CD4-positive, alpha-beta T cell treated with Interleukin-4 for 1 hour (primary cell): ENCODE measurements around the gene SLC16A7.

ENCODE experiments used
- DNase-seq, 2 donors: peaks; one replicate each; pipeline ENCODE4 v3.0.0-alpha.2; 2020 to 2022

Gene SLC16A7

DNA sequence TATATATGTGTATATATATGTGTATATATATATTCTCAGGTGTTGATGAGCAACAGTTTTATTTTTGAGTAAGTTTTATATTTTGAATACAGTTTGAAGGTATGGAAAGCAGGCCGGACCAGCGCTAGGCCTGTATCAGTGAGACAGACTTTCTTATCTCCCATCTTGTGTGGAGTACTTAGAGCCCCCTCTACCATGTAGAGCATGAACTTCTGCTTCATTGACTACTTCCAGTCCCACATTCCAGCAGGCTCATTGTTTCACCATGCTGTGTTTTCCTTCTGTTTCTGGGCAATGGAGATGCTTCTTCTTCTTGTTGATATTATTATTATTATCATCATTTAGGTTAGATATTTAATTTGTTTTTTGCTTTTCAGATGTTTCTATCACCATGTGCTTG lies 76.4 kb downstream of the SLC16A7 start:
- no peak for DNase-seq

DNA sequence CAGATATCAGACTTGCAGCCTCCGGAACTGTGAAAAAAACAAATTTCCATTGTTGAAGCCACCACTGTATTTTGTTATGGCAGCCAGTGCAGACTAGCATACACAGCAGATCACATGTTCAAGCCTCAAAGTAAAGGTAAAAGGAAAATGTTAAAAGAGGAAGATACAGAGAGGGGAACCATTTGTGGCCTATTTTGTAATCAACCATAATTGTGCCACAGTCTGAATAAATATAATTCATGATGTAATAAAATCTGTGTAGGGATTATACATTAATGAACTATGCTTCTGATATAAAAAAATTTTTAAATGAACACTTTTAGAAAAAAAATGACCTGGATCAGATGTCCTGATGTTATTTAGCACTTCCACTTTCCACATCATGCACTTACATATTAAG lies 79.6 kb downstream of the SLC16A7 start:
- no peak for DNase-seq

DNA sequence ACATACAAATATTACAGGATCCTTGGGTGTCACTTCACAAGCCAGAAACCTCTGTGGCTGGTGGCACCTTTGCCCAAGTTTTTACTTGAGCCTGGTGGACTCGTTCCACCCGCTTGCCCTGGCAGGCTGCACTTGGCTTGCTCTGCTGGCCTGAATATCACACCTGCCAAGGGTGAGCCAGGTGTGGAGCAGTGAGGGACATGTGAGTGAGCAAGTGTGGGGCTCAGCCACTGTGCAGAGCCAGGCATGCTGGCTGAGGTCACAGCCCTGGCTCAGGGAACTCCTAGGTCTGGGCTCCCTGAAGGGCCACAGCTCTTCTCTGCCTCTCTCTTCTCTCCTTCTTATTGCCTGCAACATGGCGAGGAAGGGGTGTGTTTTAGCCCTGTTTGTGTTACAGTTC lies 82.0 kb downstream of the SLC16A7 start:
- no peak for DNase-seq

DNA sequence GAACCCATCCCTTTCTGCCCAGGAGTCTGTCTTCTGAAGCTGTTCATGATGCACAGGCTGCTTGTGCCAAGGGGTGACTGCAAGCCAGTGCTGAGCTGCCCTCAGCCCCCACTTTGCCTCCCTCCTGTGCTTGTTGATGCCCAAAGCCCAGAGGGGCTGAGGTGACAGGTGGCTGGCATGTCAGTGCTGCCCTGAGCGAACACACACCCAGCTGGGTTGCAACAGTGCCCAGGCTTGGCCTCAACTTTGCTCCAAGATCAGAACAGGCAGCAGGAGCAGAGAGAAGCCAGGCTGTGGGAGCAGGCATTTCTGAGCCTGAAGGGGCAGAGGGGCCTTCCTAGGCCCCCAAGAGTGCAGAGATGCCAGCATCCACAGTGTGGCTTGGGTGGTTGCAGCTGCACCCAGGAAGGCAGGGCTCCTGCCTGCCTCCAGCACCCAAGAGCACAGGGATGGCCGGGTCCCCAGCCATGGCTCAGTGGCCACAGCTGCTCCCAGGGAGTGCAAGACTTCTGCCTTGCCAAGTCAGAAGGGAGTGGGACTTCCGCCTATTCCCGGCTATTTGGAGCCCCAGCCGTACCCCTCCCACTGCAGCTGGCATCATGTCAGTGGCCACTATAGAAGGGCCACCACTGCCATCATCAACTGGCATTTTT lies 83.1 kb downstream of the SLC16A7 start:
- no peak for DNase-seq

DNA sequence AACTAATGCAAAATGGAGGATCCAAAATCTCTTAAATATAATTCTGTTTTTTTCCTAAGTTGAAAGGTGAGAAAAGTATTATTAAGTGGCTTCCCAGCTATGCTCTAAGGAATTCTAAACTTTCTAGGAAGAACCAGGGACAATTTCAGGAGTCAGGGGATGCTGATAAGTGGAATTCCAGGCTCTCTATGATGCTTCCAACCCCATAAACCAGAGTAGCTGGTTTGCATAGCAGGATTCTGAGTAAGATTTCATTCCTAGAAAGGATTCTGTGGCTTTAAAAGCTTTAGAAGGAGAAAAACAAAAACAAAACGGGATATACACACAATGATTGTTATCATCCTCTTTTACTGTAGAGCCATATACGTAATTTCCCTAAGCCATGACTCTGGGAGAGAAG lies 93.9 kb downstream of the SLC16A7 start:
- no peak for DNase-seq

DNA sequence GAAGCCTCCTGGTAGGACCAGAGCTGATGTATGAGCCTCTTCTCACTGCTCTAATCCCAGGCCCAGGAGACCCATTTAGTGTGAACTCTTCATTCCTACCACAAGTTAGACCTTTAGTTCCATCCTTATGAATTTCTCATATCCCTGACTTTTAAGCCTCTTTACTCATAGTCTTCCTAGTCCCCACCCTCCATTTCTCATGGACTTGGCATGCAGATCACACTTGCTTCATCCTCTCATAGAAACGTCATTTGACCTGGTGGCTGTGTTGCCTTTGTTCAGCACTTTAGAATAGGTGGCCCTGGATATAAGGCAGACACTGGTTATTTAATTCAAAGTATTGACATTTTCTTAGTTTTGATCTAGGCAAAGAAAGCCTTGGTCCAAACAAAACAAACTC lies 99.5 kb downstream of the SLC16A7 start:
- no peak for DNase-seq

DNA sequence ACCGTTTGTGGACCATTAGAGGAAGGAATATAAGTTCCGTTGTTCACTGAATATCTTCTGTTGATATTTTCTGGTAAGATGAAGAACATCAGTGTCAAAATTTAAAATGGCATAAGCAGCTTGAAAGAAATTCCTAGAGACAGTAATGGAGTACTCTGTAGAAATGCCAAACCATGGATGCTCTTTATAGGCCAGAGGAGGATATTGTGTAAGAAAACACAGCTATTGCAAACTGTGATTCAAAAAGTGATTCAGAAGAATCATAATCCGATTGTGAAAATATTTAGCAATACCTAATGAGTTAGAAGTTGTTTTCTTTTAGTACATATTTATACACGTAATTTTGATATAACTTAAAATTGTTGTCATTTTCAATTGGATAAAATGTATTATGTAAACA lies 102.8 kb downstream of the SLC16A7 start:
- DNase-seq: no peak

DNA sequence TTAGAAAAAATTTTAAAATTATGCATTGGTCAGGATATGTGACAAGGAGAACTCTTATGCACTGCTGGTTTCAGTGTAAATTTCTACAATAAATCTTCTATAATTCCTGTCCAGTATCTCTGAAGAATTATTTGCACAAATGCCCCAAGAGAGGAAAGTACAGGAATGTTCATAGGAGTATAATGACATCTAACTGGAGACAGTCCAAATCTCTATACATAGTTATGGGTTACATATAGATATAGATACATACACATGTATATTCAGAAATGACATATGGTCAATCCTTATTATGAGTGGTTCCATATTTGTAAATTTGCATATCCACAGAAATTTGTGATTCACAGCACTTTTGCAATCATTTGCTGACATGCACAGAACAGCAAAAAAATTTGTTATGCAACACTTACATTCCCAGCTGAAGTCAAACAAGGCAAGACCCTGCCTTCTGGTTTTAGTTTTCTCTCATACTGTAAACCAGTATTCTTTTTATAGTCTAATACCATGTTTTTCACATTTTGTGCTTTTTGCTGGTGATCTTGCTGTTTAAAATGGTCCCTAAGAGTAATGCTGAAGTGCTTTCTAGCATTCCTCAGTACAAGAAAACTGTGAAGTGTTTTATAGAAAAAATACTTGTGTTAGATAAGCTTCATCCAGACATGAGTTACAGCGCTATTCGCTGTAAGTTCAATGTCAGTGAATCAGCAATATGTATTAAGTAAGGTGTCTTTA lies 103.8 kb downstream of the SLC16A7 start:
- no peak for DNase-seq

DNA sequence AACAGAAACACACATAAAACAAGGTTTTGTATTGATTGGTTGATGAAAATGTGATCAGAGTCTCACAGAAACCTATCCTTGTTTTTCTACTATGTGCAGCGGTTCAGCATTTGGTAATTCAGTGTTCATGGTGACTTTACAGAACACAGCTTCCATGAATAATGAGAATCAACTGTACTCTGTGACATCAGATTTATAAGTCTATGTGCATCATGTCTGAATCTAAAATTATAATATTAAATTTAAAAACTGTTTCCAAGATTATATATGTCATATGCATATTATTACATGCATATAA lies 104.3 kb downstream of the SLC16A7 start:
- DNase-seq: no peak

DNA sequence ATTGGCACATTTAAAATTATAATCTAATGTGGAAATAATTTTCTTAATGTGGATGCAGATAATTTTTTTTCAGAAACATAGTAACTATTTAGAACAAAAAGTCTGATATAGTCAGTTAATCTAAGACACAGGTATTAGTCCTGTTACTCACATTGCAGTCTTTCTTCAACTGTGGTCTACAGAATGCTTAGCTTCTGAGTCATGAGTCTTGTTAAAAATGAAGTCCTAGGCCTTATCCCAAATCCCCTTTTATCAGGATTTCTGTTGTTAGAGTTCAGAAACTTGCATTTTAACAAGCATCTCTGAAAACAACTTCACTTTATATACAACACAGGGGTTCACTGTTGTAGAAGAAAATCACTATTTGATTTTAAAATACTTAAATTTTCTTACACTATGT lies 112.2 kb downstream of the SLC16A7 start:
- DNase-seq: no peak

DNA sequence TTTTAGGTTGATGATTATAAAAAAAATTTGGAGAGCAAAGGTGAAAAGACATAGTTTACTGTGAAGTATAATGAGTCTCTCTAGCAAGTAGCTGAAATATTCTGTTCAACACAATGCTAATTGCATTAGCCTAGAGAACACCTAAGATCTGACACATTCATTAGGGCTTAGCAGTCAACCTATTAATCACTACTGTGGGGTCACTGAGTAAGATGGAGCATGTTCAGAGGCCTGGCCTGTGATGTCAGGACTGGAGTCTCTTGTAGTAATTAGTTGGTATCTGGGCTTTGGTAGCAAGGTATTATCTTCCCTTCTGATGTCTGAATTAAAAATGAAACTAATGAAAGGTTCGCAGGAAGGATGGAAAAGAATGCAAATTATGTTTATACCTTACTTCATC lies 112.7 kb downstream of the SLC16A7 start:
- DNase-seq: no peak

DNA sequence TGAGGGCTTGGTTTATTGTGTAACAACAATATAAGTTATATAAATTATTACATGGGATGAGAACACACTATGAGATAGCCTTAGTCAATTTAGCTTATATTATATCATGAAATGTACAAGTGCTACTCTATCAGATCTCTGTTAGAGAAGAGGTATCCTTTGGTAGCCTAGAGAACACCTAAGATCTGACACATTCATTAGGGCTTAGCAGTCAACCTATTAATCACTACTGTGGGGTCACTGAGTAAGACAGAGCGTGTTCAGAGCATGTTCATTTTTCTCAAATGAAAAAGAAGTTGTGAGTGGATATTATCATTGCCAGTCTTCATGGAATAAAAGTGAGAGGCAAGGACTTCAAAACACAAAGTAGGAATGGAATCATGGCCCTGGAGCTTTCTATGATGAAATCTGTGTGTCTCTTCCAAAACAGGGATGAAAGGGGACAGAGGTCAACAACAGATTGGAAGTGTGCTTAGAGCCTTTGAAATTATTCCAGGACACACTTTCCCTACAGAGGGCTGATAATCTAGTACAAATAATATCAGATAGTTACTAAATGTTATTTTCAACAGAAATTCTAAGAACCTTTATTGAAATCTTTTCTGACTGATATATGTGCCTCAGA lies 114.3 kb downstream of the SLC16A7 start:
- no peak for DNase-seq

DNA sequence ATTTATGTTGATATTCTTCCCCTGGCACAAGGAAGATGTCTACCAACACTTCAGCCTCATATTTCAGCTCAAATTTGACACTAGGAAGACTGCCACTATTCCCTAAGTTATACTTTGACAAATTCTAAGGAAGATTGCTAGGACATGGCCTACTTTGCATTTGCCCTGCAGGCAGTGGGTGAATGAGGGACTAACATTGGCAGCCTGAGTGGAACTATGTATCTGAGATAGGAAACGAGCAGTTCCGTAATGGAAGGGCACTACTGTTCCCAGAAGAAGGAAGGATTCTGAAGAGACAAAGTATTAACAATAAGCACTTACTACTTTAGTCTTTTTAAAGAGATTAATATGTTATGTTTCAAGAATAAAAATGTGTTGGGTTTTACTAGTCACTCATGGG lies 115.1 kb downstream of the SLC16A7 start:
- no peak for DNase-seq

DNA sequence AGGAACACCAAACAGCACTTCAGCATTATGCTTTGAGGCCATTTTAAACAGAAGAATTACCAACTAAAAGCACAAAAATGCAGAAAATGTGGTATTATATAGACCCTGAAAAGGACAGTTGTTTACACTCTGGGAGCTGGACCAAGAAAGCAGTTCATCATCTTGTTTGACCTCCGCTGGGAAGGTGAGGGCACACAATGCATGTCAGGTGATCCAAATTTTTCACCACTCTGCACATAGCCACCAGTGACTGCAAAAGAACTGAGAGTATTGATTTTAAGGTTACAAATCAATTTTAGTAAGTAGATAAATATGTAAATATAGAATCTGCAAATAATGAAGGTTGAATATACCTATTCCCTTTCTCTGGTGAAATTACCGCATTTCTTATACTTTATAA lies 119.6 kb downstream of the SLC16A7 start:
- no peak for DNase-seq

DNA sequence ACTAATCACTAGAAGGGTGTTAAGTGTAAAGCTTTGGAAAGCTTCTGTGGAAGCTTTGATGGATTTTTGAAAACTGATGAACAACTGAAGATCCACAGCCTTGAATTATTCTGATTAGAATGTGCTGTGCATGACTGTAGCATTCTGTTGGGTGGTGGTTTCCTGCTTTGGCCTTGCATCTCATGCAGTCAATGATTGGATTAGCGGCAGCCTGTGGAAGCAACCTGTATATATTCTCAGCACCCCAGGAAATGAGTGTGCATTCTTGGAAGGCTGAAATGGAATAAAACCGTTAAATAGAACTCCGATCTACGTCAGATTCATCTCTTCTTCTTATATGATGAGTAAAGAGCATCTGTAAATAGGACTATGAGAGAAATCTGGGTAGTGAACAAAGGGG lies 120.2 kb downstream of the SLC16A7 start:
- DNase-seq: no peak

DNA sequence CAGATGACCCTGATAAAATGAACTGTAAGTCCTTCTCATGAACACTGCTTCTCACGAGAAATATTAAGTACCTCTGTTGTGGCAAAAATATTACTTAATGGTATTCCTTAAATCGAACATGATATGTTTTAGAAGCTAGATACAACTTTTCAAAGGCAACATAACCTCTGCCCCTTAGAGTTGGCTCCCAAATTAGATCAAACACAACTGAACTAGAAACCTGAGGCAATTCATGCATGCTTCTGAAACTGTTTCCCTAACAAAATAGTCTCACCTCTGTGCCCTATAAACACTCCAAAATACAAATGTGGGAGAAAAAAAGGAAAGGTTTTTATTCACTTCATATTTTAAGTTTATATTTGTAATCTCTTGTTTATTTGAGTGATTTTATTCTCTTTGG lies 121.6 kb downstream of the SLC16A7 start:
- DNase-seq: no peak

DNA sequence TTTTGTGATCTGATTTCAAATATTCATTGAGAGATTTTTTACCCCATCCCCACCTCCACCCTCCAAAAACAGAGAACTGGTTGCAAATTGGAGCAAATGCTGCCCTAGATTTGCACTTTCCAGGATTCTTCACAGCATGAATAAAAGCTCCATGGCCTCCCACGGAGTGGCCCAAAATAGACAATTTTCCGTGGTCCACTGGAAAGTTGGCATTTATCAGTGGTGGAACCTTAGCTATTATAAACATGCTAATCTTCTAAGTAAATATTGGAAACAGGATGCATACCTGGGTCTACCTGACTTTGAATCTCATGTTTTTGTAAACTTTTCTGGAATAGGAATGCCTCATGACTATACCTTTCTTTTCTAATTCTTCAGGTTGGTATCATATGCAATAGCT lies 123.9 kb downstream of the SLC16A7 start:
- no peak for DNase-seq

DNA sequence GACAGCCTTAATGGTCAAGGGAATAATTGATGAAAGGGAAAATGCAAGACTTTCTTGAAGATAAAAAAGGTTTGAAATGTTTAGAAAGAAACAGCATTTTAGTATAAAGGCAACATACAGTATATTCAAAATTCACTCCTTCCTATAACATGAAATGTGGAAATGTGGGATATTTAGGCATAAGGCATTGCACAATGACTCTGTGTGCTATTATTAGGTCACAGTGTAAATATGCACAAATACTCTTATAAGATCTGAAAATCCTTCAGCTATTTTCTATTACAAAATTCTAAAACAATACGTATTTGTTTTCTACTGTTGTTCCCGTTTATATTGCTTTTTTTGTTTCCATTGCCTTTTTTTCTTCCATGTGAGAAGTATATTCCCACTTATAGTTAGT lies 127.7 kb downstream of the SLC16A7 start:
- DNase-seq: no peak

DNA sequence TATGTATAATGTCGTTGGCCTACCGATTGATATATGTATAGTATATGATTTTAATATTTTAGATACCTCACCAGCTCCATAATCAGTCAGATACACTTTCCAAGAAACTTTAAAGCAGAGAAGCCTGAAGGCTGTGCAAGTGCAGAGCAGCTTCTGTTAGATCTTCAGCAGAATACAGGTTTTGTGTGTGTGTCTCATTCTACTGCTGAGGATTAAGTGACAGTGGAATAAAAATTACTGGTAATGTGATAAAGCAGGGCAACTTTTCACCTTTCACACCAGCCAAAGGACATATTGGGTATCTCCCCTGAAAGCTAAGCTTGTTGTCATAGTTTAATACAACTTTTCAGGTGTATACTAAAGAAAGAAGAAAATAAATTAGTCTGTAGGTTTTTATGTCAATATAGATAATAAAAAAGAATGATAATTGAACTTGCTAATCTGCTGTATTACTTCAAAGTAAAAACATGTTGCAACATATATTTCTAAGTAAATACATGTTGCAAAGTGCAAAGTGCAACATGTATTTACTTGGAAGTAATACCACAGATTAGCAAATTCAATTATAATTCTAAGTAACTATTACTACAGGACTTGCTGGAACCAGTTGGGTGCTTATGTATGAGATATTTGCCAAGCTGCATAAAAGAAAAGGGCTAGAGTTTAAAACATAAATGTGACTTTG lies 128.3 kb downstream of the SLC16A7 start:
- no peak for DNase-seq

DNA sequence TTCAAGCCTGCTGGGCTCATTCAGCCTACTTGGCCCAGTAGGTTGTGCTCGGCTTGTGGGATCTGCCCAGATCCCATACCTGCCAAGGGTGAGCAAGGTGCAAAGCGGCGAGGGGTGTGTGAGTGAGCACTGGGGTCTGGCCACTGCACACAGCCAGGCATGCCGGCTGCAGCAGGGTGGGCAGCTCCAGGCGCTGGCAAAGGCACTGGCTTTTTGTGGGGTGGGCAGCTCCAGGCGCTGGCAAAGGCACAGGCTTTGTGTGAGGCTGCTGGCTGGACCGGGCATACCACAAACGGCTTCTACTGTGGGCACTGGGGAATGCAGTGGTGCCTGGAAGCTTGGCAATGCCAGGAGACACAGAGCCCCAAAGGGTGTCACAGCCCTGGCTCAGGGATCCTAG lies 137.4 kb downstream of the SLC16A7 start:
- no peak for DNase-seq

DNA sequence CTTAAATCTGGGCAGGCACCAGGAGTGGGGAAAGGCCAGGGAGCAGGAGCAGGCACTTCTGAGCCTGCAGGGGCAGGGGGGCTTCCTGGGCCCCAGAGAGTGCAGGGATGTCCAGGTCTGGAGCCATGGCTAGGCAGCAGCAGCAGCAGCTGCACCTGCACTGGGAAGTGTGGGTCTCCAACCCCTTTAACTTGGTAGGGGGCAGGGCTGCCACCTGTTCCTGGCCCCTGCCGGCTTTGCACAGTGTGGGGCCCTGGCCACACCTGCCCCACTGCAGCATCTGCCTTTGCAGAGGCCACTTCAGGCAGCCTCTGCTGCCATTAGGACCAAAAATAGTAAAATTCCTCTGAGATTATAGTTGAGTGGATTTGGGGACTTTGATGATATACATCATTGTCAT lies 138.5 kb downstream of the SLC16A7 start:
- no peak for DNase-seq

DNA sequence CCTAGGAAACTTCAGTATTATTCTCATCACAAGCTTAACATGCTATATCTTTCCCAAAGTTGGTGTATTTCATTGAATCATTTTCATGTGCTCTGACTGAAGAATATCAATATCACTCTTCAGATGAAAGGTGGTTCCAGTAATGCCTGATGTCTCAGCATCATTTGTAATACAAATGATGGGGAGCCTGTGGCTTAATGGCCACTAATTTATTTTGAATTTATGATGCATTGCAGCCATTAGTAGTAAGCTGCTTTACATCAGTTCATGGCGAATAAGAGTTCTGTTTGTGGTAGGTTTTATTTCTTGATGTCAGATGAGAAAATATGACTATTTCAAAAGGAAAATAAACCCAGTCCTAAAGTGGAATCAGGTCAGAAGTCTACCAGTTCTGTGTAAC lies 139.4 kb downstream of the SLC16A7 start:
- DNase-seq: no peak

DNA sequence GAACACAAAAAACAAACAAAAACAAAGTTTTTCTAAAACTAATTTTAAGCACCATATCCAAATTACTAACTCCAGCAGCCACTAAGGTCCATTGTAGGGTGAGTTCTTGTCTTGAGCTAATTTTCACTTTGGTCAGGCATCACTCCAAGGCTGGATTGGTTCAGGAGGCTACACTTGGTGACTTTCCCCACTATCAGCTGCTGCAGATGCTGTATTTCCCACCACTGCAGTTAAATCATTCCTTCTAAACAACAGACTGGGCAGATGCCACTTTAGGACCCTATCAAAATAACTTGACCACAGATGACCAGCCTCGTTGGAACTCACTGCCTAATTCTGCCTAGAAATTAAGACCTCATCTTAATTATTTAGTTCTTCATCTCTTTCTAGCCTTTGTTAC lies 140.5 kb downstream of the SLC16A7 start:
- DNase-seq: no peak

DNA sequence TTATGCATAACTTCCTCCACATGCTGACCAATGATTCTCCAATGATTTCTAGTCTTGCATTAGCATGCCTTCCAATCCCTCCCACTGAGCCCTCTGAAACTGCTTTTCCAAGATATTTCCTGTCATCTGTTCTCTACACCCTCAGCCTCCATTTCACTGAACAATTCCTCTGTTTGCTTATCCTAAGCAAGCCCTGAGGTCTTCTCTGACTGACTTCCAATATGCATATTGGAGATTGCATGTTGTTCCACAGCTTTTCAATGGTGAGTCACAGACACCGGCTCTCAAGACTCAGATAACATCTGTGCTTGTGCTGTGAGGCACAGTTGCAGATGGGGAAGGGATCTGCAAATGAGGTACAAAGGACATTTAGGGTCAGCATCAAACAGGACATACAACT lies 141.0 kb downstream of the SLC16A7 start:
- DNase-seq: no peak
